Amniotic epithelial cell (primary cell): ENCODE results near the gene CACNA2D3.
"Not testable (repeated sequence)": the region's sequence is repeated elsewhere in the genome, so short reads cannot be mapped to it uniquely, and the experiment has no call there.

Experiments
- DNase-seq: peaks from one replicate; pipeline ENCODE4 v3.0.0-alpha.2; 2010; ENCODE audit warnings: low read depth

The CACNA2D3 gene

DNA sequence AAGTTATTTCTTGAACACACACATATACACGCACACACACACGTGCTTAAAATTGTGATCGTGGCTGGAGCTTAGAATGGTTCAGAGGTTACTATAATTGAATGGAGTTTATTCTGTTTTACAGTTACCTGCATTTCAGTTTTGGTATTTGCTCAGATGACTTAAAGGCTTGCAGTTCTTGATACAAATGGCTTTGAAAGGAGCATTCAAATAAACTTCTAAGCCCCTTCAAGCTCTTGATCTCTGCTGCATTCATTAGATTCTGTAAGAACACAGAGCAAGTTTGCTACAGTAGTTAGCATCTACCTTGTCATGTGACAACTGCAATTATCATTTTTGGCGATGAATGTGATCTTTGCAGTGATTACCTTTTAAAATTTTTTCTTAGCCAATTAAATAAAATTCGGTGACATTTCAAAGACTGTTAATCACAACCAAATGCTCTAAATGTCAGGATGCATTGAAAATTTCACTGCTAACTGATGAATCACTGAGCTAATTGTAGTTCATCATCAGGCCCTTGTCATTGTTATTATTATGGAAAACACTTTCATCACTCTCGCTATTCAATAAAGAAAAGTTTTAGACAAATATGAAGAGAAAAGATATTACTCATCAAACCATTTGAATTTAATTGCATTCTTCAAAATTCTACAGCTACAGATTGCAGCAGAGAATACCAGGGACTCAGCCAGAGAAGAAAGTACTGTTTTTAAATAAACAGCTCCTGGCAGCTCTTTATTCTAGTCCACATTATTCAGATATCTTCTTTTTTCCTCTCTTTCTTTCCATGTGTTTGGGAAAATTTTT lies 509.4 kb downstream of the CACNA2D3 start:
- DNase-seq = no peak

DNA sequence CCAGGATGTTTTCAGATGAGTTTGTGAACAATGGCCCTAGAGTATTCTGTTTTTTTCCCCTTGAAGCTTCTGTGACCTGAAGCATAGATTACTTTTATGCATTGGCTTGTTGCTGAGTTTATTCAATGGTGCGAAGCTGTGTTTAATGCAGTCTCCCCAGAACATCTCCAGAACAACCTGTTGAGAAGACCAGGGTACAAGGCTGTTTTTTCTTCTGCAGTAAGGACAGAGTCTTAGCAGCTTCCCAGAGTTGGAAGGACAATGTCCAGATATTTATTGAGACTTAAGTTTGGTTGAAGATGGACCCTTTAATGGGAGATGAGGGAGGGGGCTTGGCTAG lies 509.9 kb downstream of the CACNA2D3 start:
- no peak for DNase-seq

DNA sequence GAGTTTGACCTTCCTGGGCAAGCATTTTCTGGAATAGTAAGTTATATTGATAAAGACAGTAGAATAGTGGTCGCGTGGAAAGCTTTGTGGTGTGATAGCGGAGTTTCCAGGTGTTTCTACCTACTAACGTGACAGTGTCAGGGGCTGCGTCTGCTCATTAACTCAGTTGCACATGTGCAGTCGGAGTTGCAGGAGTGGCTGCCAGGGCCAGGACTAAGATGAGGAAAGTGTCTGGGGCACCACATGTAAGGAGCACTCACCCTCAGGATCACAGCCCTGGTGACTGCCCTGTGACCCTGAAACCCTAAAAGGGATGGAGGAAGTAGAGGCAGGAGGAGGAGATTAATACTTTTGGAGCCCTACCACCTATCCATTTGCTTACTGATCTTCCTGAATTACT lies 510.5 kb downstream of the CACNA2D3 start:
- no peak for DNase-seq

DNA sequence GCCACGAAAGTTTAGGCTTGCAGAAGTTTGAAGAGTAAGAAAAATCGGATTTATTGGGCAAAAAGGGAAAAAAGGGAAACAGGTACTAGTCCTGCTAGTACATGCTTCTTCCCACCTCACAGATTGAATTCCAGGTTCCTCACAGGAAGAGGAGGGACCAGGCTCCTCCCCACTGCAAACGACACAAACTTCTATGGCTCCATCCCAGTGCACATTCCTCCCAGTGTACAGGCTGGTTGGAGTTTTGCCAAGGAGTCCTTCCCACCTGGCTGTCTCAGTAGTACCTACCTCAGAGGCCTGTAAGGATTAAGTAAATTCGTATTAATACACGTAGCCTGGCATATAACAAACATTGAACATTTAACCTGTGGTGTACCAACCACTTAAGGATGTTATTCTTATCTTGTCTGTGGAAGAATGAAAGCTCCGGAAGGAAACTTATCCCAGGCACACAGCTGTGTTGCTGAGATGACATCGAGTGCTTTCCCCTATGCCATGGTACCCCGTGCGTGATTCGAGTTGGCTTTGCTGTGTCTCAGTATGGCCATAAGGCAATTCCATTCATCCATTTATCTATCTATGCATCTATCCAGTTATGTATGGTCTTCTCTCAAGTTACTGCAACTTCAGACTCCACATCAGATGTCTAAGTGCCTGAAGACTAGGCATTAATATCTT lies 511.2 kb downstream of the CACNA2D3 start:
- no peak for DNase-seq

DNA sequence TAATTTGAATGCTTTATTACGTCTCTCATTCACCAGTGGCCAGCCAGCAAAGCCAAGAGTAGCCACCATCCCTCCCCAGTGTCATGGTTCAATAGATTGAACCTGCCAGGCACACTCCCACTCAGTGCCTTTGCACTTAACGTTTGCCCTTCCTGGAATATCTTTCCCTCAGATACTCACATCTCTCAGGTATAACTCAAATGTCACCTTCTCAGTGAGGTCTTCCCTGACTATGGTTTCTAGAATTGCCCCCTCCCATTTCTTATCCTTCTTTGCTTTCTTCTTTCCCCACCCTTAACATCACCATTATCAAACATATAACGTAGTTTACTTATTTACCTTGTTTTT lies 511.7 kb downstream of the CACNA2D3 start:
- DNase-seq = no peak

DNA sequence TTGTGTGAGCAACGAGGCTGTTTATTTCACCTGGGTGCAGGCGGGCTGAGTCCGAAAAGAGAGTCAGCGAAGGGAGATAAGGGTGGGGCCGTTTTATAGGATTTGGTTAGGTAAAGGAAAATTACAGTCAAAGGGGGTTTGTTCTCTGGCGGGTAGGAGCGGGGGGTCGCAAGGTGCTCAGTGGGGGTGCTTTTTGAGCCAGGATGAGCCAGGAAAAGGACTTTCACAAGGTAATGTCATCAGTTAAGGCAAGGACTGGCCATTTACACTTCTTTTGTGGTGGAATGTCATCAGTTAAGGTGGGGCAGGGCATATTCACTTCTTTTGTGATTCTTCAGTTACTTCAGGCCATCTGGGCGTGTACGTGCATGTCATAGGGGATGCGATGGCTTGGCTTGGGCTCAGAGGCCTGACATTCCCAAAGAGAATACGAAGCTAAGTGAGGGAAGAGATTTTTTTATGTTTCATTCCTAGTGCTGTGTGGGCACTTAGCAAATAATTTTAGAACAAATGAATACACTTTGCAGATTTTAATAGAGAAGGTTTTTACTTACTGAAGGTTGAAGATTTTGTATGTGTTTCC lies 517.5 kb downstream of the CACNA2D3 start:
- not testable (repeated sequence) for DNase-seq

DNA sequence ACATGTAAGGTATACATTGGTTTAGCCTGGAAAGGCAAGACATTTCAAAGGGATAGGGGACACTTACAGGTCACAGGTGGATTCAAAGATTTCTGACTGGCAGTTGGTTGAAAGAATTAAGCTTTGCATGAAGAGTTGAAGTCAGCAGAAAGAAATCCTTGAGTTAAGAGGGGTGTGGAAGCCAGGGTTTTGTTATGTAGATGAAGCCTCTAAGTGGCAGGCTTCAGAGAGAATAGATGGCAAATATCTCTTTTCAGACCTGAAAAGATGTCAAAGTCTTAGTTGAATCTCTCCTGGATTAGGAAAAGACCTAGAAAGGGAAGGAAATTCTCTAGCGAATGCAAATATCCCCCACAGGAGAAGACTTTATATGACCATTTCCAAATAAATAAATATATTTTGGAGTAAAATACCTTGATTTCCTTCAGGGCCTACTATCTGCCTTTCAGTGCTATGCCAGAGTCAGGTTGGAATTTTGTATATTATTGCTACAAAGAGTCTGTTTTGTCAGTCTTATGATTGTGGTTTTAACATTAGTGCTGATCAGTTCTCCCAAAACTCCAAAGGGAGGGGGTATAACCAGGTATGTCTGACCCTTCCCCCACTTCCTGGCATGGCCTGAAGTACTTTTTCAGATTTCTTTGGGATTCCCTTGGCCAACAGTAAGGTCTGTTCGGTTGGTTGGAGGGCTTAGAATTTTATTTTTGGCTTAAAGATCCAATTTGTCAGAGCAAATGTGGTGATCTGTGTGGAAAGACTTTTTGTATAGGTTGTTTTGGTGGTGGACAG lies 519.1 kb downstream of the CACNA2D3 start:
- no peak for DNase-seq

DNA sequence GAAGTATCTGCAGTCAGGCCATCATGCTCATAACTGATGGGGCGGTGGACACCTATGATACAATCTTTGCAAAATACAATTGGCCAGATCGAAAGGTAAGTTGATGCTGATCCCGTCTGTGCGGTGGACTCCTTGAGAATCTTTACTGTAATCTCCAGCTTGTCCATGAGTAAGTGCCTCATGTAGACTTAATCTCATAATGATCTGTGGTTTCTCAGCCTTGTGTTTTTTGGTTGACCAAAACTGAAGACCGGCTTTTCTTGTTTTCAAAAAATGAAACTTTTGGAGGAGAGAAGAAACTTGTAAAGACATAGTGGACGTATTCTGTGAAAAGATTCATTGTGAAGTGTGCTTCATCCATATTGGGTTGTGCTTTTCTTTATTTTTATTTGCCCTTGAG lies 519.8 kb downstream of the CACNA2D3 start:
- DNase-seq = no peak

DNA sequence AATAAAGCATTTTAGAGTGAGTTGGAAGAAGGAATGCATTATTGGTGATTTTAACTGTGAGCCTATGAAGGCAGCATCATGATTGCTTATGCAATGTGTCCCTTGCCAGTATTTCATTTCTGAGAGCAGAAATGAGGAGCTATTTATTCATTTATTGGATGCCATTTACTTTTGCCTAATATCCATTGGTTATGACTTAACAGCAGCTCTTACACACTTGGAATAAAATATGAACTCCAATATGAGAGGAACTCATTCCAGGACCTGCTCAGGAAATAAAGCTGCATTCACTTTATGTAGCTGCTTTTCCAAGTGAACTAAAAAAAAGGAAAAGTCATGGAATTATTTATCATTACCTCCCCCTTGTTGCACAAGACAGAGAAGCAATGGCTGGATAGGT lies 525.4 kb downstream of the CACNA2D3 start:
- no peak for DNase-seq

DNA sequence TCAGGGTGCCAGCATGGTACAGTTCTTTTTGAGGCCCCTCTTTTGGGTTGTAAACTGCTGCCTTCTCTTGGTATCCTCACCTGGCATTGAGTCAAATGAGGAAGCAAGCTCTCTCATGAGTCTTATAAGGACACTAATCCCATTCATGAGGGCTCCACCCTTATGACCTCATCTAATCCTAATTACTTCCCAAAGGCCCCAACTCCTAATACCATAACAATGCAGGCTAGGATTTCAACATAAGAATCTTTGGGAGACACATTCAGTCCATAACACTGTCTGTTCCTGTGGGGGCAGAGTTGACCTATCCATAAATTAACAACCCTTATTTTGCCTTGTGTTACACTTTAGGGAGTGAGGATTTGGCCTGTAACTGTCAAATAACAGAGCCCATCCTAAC lies 527.2 kb downstream of the CACNA2D3 start:
- no peak for DNase-seq

DNA sequence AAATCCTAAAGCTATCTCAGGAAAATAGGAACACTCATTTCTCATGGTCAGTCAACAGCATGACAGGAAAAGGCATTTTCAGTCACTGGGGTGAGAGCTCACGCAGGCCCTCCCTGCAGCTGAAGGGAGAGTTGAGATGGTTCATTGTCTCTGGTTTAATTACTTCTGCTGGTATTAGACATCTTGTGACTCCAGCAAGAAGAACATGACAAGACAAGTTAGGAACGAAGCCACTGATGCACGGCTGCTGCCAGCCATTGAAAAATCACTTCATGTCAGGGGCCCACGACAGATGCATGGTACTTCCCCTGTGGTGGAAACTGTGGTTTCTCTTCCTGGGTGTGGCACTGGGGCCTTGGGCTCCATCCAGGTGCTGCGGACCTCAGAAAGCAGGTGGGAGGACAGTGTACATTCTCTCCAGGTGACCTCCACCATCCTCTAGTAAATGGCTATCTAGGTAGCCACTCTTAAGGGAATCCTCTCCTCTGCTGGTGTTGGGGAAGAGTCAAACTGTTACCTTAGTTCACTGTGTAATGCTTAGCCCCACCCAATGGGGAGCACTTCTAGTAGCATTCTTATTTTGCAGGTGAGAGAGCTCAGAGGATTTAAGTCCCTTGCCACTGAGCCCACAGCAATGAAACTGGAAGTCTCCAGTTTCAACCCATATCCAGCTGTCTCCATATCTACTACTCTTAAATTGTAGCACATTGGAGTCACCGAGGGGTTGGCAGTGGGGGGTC lies 531.3 kb downstream of the CACNA2D3 start:
- no peak for DNase-seq

DNA sequence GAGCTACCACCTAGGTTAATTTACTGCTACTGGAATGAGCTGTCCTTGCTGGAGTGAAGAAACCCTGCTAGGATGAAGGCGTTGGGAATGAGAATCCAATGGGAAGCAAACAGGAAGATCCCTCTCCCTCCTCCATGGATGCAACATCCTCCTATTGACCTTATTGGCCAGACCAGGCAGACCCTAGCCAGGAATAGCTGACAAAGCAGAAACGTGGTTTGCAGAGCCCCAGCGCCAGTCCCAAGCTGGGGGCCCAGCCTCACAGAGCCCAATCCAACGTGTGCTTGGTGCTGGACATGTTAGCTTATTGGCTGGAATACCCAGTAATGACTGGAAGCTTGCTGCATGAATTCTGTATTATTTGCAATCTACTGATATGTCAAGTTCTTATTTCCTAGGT lies 532.4 kb downstream of the CACNA2D3 start:
- DNase-seq = no peak

DNA sequence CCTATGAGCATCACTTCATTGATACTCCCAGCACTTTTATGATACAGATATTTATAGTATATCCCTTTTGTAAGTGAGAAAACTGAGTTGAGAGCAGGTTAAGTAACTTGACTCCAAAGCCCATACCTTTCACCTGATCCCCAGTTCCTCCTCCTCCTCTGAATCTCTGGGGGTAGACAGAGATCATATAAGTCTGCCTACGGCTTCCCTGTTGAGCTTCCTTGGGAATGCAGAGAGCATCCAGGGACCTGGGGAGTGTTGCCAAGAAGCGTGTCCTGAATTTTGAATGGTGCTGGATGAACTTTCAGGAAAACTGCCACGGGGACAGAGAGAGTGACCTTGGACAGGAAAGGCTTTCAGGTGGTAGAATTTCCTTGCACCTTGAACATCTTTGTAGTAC lies 537.0 kb downstream of the CACNA2D3 start:
- DNase-seq = no peak

DNA sequence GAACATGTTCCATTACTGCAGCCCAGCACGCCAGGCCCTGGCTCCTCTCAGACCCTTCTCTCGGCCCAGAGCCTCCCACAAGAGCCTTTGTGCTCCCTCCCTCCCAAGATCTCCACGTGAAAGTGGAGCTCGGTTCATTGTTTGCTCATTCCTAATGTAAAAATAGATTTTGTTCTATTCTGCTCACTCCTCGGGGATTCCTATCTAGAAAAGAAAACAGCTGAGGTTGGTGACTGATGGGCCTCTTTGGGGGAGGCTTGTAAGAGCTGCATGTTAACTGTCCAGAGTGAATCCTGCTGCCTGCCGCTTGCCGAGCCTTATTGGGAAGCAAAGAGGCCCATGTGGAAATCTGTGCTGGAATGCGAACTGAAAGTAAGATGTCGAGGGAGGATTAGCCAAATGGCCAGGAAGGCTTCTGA lies 538.4 kb downstream of the CACNA2D3 start:
- DNase-seq = no peak

DNA sequence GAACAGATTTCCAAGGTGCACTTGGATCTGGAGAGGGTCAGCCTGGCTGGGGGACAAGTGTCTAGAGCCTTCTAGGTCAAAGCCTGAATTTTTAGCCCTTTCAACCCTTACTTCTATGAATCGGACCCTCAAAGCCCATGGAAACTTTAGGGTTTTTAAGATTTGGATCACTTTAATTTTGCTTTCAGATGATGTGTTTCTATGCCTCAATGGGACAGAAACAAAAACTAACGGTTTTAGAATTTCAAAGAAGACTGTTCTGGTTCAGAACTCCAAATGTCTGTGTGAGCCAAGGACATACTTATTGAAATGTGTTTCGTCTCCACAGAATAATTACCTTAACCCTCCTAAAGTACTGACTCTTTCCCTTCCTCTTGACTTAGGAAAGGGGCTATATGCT lies 538.8 kb downstream of the CACNA2D3 start:
- no peak for DNase-seq

DNA sequence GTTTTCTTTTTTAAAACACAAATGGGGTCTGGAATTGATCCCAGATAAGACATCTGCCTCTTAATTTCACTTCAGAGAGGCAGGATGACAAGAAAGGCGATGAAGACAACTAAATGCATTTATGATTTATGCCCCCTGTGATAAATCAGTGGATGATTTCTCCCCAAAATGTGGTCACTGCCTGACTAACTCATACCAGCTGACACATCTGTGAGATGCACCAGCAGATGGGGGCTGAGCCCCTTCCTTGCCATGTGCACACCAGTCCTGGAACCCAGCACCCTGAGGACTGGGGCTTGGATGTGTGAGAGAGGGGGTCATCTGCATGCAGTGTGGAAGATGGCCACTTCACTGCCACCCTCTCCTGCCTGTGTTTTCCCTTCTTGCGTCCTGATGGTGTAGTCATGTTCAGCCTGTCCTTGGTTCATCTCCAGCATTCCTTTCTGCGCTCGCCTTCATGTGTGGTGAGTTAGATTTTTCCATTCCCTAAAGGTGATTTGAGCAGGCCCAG lies 541.2 kb downstream of the CACNA2D3 start:
- DNase-seq = no peak

DNA sequence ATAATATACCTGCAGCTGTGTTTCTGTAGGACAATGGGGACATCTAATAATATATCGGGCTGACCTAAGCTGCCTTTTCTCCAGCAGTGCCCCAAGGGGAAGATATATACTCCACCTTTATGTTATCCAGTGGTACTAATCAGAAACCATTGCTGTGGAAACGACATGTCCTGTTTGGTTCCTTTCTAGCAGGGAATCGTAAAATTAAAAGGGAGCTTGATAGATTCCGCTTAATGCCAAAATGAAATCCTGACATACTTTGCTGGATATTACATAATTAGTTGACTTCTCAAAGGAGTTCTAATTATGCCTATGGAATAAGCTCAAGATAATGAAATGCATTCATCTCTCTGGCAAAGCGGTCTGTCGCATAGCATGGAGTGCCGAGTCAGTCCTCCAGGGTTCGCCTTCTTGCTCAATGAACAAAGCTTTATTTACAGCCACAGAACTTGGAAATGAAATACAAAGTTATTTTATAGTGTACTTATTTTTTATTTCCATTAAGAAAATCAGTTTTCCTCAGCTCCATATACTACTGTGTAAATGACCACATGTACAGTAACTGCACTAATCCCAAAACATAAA lies 542.8 kb downstream of the CACNA2D3 start:
- DNase-seq = no peak

DNA sequence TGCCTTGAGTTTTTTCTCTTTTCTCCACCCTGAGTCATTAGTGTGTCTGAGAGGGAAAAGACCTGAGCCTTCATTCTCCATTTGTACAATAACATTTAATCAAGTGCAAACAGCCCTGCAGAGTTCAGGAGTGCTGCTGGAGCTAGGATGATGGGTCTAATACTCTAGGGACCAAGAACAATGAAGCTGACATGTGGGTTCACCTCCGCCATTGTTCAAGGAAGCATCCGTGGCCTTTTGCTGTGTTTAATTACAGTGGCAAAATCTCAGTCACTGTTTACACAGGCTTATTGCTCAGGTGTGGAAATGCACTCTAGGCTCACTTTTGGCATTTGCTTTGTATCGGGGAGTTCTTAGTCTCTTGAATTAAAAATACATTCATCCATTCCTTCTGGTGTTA lies 545.9 kb downstream of the CACNA2D3 start:
- no peak for DNase-seq

DNA sequence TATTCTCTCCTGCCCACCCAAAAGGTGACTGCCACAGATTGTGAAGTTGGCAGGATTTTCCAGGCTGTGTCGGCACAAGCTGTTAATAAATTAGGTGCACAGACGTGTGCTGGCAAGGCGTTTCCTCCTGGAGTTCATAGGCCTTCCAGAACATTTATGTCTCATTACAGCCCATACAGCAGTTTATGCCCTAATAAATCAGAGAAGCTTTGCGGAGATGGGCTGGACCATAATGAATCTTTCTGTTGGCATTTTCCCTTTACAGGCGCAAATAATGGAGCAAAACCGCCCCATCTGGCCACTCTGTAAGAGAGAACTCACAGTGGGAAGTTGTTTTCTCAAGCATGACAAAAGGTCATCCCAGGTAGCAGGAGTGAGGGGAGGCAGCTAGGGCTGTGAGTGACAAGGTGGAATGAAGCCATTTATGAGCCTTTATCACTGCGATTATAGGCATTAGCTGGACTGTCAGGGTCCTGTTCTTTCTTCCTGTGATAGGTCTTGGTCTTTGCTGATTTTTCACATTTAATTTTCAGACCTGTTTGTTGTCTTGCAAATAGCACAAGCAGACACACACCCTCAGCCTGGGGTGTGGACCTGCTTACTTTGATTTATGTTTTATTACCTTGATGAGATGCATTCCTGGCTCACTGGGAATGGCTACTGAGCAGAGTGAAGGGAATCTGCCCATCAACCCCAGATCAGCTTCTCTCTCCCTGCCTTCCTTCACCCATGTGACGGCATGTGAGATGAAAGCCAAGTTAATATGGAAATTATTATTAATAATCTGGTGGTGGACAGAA lies 548.0 kb downstream of the CACNA2D3 start:
- DNase-seq = no peak

DNA sequence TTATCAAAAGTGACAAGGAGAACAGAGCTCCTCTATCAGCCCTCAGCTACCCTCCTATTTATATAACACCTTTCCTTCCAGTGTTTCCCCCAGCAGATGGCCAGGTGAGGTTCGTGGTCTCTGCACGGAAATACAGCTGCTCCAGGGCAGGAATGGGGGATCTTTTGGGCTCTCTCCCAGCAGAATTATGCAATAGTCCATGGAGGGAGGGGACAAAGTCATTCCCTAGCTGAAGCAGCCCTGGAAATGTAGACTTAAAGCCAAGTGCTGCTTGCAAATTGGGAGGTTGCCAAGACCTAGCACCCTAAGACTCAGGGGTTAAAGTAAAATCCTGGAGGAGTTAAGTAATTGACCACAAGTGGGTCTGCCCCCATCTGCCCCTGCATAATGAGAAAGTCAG lies 549.2 kb downstream of the CACNA2D3 start:
- no peak for DNase-seq

DNA sequence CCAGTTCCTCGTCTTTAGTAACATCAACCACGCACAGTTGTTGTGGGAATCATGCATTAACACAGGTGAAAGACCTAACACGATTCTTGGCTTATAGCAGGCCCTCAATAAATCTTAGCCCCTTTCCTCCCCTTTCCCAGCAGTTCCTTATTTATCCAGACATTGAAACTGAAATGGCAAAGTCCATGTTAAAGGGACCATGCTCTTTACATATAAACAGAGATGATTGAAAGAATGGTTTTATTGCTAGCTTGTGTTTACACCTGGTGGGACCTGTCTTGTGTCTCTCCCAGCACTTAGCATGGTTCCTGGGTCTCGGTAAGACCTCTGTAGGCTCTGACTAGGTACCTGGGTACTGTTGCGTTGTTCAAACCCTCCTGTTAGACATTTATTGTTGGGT lies 553.7 kb downstream of the CACNA2D3 start:
- DNase-seq = no peak
